Adipocyte (in vitro differentiated cells): ENCODE measurements around the gene OR51V1.
A peak's percentile ranks its signal among the peaks of the same experiment; 100 is the strongest.

ENCODE experiments used
- DNase-seq: peaks from one replicate; pipeline ENCODE4 v3.0.0-alpha.2; 2015; ENCODE audit warnings: low read depth
- H3K27me3 ChIP-seq: replicated peaks from 2 replicates; pipeline ENCODE4 v1.7.0; 2013; ENCODE audit warnings: mild to moderate bottlenecking, low read length, moderate library complexity; ENCODE audit not compliant: control insufficient read depth, insufficient read depth
- H3K36me3 ChIP-seq: 2 replicates; pipeline ENCODE4 v1.7.0; 2013; ENCODE audit warnings: low read length, mild to moderate bottlenecking, moderate library complexity; ENCODE audit not compliant: control insufficient read depth, insufficient read depth, severe bottlenecking
- H3K4me1 ChIP-seq: 2 replicates; pipeline ENCODE4 v1.7.0; 2013; ENCODE audit warnings: mild to moderate bottlenecking, low read length, moderate library complexity; ENCODE audit not compliant: control insufficient read depth, insufficient read depth
- H3K4me3 ChIP-seq: 2 replicates; pipeline ENCODE4 v1.7.0; 2013; ENCODE audit warnings: mild to moderate bottlenecking, low read length, moderate library complexity
- H3K9ac ChIP-seq: 2 replicates; pipeline ENCODE4 v1.7.0; 2013; ENCODE audit warnings: mild to moderate bottlenecking, low read length, moderate library complexity
- H3K9me3 ChIP-seq: 2 replicates; pipeline ENCODE4 v1.7.0; 2013; ENCODE audit warnings: mild to moderate bottlenecking, low read length, moderate library complexity; ENCODE audit not compliant: control insufficient read depth

OR51V1 gene

GRCh38 chr11:5240056-5240455, 39.6 kb upstream of the OR51V1 start:
- Histone ChIP-seq H3K36me3 (no peaks in the 10 kb centered on the region), H3K9me3 (no peaks in the 10 kb centered on the region), H3K9ac (no peak overlapping the region), H3K4me3 (no peak overlapping the region), H3K4me1 (no peaks in the 10 kb centered on the region), H3K27me3 (peaks cover 5% of the 10 kb centered on the region)
- DNase-seq, result no peak

GRCh38 chr11:5239046-5239445, 38.6 kb upstream of the OR51V1 start:
- no peaks in the 10 kb centered on the region for H3K27me3 ChIP-seq
- H3K9me3 ChIP-seq, result no peaks in the 10 kb centered on the region
- no peak for DNase-seq
- no peaks in the 10 kb centered on the region for H3K4me1 ChIP-seq
- H3K36me3 ChIP-seq, result no peaks in the 10 kb centered on the region
- H3K9ac ChIP-seq, result no peak overlapping the region
- no peak overlapping the region for H3K4me3 ChIP-seq

- DNase-seq, result no peak
- no peak overlapping the region for H3K4me3 ChIP-seq
- no peaks in the 10 kb centered on the region for H3K9me3 ChIP-seq
- no peaks in the 10 kb centered on the region for H3K27me3 ChIP-seq
- no peak overlapping the region for H3K9ac ChIP-seq
- no peaks in the 10 kb centered on the region for H3K36me3 ChIP-seq
- H3K4me1 ChIP-seq, result no peaks in the 10 kb centered on the region
Measured at GRCh38 chr11:5238486-5238885, 38.0 kb upstream of the OR51V1 start.

DNA sequence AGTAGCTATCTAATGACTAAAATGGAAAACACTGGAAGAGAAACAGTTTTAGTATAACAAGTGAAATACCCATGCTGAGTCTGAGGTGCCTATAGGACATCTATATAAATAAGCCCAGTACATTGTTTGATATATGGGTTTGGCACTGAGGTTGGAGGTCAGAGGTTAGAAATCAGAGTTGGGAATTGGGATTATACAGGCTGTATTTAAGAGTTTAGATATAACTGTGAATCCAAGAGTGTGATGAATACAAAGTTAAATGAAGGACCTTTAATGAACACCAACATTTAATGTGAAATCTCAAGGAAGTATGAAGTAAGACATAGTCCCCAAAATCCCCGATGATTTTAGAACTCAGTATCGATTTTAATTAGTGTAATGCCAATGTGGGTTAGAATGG, 36.9 kb upstream of the OR51V1 start:
- Histone ChIP-seq H3K4me3 (no peak overlapping the region), H3K27me3 (no peaks in the 10 kb centered on the region), H3K9ac (no peak overlapping the region), H3K9me3 (no peaks in the 10 kb centered on the region), H3K4me1 (no peaks in the 10 kb centered on the region), H3K36me3 (no peaks in the 10 kb centered on the region)
- no peak for DNase-seq

- Histone ChIP-seq H3K4me1 (no peaks in the 10 kb centered on the region), H3K4me3 (no peak overlapping the region), H3K36me3 (no peaks in the 10 kb centered on the region), H3K9me3 (no peaks in the 10 kb centered on the region), H3K9ac (no peak overlapping the region), H3K27me3 (no peaks in the 10 kb centered on the region)
- no peak for DNase-seq
Measured at GRCh38 chr11:5235364-5236095, 35.0 kb upstream of the OR51V1 start.

- peak; percentile 69 for DNase-seq
- H3K27me3 ChIP-seq, result no peaks in the 10 kb centered on the region
Measured at GRCh38 chr11:5234381-5234834, 33.9 kb upstream of the OR51V1 start, which contains the start of gene HBD. TSS of gene HBD (minus strand) at chr11:5234483. CDS start at chr11:5234433, 50 bp downstream.

GRCh38 chr11:5233307-5233706, 32.8 kb upstream of the OR51V1 start:
- H3K4me1 ChIP-seq, result no peaks in the 10 kb centered on the region
- DNase-seq, result no peak
- no peak overlapping the region for H3K4me3 ChIP-seq
- no peak overlapping the region for H3K9ac ChIP-seq
- no peaks in the 10 kb centered on the region for H3K36me3 ChIP-seq
- no peaks in the 10 kb centered on the region for H3K9me3 ChIP-seq
- H3K27me3 ChIP-seq, result no peaks in the 10 kb centered on the region

More at GRCh38 chr11:5234381-5234834, 33.9 kb upstream of the OR51V1 start, which contains the start of gene HBD:
- no peak within 1 kb of the TSS for H3K9ac ChIP-seq
- no peaks in the 10 kb centered on the region for H3K9me3 ChIP-seq
- H3K4me1 ChIP-seq, result no peaks in the 10 kb centered on the region
- no peak within 1 kb of the TSS for H3K4me3 ChIP-seq
- H3K36me3 ChIP-seq, result no peaks in the 10 kb centered on the region

DNA sequence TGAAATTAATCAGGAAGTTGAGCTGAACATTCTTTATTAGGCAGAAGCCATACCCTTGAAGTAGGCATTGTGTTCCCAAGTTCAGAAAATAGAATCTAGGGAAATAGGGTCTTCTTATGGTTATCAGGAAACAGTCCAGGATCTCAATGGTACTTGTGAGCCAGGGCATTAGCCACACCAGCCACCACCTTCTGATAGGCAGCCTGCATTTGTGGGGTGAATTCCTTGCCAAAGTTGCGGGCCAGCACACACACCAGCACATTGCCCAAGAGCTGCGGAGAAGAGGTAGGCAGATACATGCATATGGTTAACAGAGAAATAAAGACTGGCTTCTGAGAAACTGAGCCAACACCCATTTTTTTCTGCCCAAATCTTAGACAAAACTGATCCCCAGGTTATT, 32.3 kb upstream of the OR51V1 start:
- DNase-seq, result no peak
- H3K4me3 ChIP-seq, result no peak overlapping the region

GRCh38 chr11:5232176-5232575, 31.7 kb upstream of the OR51V1 start:
- Histone ChIP-seq H3K9ac (no peak overlapping the region), H3K36me3 (no peaks in the 10 kb centered on the region), H3K9me3 (no peaks in the 10 kb centered on the region)

More for the DNA sequence above, 32.3 kb upstream of the OR51V1 start:
- Histone ChIP-seq H3K9me3 (no peaks in the 10 kb centered on the region), H3K9ac (no peak overlapping the region), H3K36me3 (no peaks in the 10 kb centered on the region), H3K27me3 (no peaks in the 10 kb centered on the region), H3K4me1 (no peaks in the 10 kb centered on the region)

GRCh38 chr11:5231111-5231510, 30.6 kb upstream of the OR51V1 start:
- no peaks in the 10 kb centered on the region for H3K36me3 ChIP-seq
- H3K9me3 ChIP-seq, result no peaks in the 10 kb centered on the region
- H3K4me1 ChIP-seq, result no peaks in the 10 kb centered on the region
- no peak overlapping the region for H3K9ac ChIP-seq
- H3K4me3 ChIP-seq, result no peak overlapping the region
- no peak for DNase-seq
- H3K27me3 ChIP-seq, result no peaks in the 10 kb centered on the region

More at GRCh38 chr11:5232176-5232575, 31.7 kb upstream of the OR51V1 start:
- Histone ChIP-seq H3K4me1 (no peaks in the 10 kb centered on the region), H3K4me3 (no peak overlapping the region), H3K27me3 (no peaks in the 10 kb centered on the region)
- DNase-seq, result no peak

GRCh38 chr11:5230266-5230665, 29.8 kb upstream of the OR51V1 start:
- H3K36me3 ChIP-seq, result no peaks in the 10 kb centered on the region
- no peaks in the 10 kb centered on the region for H3K4me1 ChIP-seq
- no peak overlapping the region for H3K9ac ChIP-seq
- H3K9me3 ChIP-seq, result no peaks in the 10 kb centered on the region
- H3K4me3 ChIP-seq, result no peak overlapping the region
- DNase-seq, result no peak
- H3K27me3 ChIP-seq, result no peaks in the 10 kb centered on the region

DNA sequence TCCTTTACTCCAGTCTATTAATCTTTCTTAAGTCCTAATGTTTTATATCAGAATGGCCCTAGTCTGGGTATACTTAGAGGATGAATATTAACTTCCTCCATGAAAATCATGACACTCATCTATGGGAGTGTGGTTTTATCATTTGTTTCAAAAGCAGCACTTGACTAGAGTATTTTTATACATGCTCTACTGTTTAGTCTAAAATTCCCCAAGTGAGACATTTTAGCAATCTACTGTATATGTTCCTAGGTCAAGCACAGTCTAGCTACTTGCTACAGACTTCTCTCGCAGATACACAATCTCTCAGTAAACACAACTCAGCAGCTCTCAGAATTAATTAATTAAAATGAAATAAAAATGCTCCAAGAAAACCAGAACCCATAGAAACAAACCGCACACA, 29.3 kb upstream of the OR51V1 start:
- H3K9me3 ChIP-seq, result no peaks in the 10 kb centered on the region

More for the DNA sequence above, 29.3 kb upstream of the OR51V1 start:
- H3K9ac ChIP-seq, result no peak overlapping the region
- no peak overlapping the region for H3K4me3 ChIP-seq
- H3K27me3 ChIP-seq, result no peaks in the 10 kb centered on the region
- no peaks in the 10 kb centered on the region for H3K4me1 ChIP-seq
- H3K36me3 ChIP-seq, result no peaks in the 10 kb centered on the region
- DNase-seq, result no peak
